ENCODE data around the gene MXRA8.

DNA sequence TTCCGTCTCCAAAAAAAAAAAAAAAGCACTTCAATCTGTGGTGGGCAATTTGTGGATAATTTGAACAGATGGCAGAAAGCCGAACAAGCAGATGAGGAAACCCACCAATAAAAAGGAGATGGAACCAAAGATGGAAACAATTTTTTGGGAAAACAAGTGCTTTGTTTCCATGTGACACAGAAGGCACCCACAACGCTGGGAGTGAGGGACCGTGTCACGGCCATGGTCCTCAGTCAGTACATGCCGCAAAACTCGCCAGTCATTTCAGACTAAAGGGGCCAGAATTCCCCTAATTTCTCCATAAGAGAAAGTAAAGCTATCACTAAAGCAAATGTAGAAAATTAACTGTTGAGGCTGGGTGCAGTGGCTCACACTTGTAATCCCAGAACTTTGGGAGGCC, 35.8 kb upstream of the MXRA8 start:
- TF ChIP-seq, protein P1, sequence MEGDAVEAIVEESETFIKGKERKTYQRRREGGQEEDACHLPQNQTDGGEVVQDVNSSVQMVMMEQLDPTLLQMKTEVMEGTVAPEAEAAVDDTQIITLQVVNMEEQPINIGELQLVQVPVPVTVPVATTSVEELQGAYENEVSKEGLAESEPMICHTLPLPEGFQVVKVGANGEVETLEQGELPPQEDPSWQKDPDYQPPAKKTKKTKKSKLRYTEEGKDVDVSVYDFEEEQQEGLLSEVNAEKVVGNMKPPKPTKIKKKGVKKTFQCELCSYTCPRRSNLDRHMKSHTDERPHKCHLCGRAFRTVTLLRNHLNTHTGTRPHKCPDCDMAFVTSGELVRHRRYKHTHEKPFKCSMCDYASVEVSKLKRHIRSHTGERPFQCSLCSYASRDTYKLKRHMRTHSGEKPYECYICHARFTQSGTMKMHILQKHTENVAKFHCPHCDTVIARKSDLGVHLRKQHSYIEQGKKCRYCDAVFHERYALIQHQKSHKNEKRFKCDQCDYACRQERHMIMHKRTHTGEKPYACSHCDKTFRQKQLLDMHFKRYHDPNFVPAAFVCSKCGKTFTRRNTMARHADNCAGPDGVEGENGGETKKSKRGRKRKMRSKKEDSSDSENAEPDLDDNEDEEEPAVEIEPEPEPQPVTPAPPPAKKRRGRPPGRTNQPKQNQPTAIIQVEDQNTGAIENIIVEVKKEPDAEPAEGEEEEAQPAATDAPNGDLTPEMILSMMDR (IDR thresholded peaks at IDR 0.05): no peak
- no peak for TF ChIP-seq POLR2A (IDR thresholded peaks at IDR 0.05)
